ENCODE measurements around the gene NAA25.

DNA sequence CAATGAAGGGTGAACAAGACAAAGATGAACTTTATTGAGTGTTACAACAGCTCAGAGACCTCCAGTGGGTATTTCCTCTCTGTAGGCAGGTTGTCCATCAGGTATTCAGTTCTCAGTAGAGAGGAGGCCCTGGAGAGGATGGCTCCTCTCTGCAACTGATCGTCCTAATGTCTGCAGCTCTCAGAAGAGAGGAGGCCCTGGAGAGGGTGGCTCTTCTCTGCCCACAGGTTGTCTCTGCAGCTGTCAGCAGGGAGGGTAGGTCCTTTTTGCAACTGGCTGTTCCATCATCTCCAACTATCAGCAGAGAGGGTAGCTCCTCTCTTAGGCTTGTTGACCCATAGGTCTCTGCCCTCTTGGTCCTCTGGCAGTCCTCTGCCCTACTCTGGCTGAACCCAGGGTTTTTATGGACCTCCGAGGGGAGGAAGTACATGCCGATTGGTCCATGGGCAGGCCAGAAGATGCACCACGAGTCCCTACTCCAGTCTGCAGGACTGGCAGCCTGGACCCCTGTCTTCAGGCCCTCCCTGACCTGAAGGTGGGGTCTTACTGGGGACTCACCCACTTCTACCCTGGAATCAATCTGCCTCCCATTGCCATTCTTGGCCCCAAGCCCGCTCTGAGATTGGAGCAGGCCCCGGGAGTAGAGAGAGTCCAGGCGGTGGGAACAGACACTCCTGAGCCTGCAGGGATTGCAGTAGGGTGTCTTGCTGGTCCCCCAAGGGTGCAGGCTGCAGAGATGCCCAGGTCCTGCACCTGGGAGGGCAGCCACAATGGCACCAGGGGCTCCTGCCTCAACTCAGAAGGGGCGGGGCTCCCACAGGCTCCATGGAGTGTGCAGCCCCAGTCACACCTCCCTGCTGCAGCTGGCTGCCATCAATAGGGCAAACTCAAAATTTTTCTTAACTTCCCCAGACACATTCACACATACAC is 97.9 kb downstream of the NAA25 start:
- TF ChIP-seq, protein P1, sequence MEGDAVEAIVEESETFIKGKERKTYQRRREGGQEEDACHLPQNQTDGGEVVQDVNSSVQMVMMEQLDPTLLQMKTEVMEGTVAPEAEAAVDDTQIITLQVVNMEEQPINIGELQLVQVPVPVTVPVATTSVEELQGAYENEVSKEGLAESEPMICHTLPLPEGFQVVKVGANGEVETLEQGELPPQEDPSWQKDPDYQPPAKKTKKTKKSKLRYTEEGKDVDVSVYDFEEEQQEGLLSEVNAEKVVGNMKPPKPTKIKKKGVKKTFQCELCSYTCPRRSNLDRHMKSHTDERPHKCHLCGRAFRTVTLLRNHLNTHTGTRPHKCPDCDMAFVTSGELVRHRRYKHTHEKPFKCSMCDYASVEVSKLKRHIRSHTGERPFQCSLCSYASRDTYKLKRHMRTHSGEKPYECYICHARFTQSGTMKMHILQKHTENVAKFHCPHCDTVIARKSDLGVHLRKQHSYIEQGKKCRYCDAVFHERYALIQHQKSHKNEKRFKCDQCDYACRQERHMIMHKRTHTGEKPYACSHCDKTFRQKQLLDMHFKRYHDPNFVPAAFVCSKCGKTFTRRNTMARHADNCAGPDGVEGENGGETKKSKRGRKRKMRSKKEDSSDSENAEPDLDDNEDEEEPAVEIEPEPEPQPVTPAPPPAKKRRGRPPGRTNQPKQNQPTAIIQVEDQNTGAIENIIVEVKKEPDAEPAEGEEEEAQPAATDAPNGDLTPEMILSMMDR (IDR thresholded peaks at IDR 0.05; ENCODE audit: extremely low read depth in 1 of 2, insufficient read depth in 1 of 2, low read depth in 1 of 2, low read length in 2 of 2) = no peak
- TF ChIP-seq GATA2 (IDR thresholded peaks at IDR 0.05; ENCODE audit: insufficient read depth, insufficient read length, low read depth, low read length) = no peak
- no peak for TF ChIP-seq POLR2A (IDR thresholded peaks at IDR 0.05; ENCODE audit: low read depth, low read length)
- no peak for TF ChIP-seq JUN (IDR thresholded peaks at IDR 0.05; ENCODE audit: borderline replicate concordance, insufficient read depth, insufficient read length, low read depth)
- TF ChIP-seq EZH2 (IDR thresholded peaks at IDR 0.05; ENCODE audit: borderline replicate concordance, low read depth, low read length, severe bottlenecking) = no peak
- TF ChIP-seq POLR2AphosphoS5 (IDR thresholded peaks at IDR 0.05; ENCODE audit: insufficient read depth, low read depth, low read length) = no peak
- TF ChIP-seq FOS (IDR thresholded peaks at IDR 0.05; ENCODE audit: borderline replicate concordance, insufficient read depth, low read length) = no peak
- TF ChIP-seq, protein P2, sequence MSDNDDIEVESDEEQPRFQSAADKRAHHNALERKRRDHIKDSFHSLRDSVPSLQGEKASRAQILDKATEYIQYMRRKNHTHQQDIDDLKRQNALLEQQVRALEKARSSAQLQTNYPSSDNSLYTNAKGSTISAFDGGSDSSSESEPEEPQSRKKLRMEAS (IDR thresholded peaks at IDR 0.05; ENCODE audit: insufficient read depth, insufficient read length) = no peak
- TF ChIP-seq MYC (IDR thresholded peaks at IDR 0.05; ENCODE audit: low read depth, low read length) = no peak

All from endothelial cell of umbilical vein (primary cell).